Stimulated activated CD4-positive, alpha-beta T cell treated with anti-CD3 and anti-CD28 coated beads, Interleukin-2, amount 100 ng/mL, for 4 hours (primary cell): ENCODE data around the gene SLC22A1.
"Not testable (repeated sequence)": the region's sequence is repeated elsewhere in the genome, so short reads cannot be mapped to it uniquely, and the experiment has no call there.

Source experiments
- DNase-seq: peaks from one replicate; pipeline ENCODE4 v3.0.0-alpha.2; 2020; ENCODE audit warnings: low read depth

Gene SLC22A1

GRCh38 chr6:160093946-160094345 lies 27.7 kb upstream of the SLC22A1 start:
- no peak for DNase-seq

- DNase-seq = no peak
These were observed 26.3 kb upstream of the SLC22A1 start for GRCh38 chr6:160095146-160095845.

GRCh38 chr6:160101277-160102205 lies 20.1 kb upstream of the SLC22A1 start:
- no peak for DNase-seq

- DNase-seq = no peak
These were observed 19.2 kb upstream of the SLC22A1 start for GRCh38 chr6:160102399-160102798.

GRCh38 chr6:160102956-160103824 lies 18.4 kb upstream of the SLC22A1 start:
- DNase-seq = no peak

- DNase-seq = no peak
These were observed 17.9 kb upstream of the SLC22A1 start for GRCh38 chr6:160103825-160104100.

DNA sequence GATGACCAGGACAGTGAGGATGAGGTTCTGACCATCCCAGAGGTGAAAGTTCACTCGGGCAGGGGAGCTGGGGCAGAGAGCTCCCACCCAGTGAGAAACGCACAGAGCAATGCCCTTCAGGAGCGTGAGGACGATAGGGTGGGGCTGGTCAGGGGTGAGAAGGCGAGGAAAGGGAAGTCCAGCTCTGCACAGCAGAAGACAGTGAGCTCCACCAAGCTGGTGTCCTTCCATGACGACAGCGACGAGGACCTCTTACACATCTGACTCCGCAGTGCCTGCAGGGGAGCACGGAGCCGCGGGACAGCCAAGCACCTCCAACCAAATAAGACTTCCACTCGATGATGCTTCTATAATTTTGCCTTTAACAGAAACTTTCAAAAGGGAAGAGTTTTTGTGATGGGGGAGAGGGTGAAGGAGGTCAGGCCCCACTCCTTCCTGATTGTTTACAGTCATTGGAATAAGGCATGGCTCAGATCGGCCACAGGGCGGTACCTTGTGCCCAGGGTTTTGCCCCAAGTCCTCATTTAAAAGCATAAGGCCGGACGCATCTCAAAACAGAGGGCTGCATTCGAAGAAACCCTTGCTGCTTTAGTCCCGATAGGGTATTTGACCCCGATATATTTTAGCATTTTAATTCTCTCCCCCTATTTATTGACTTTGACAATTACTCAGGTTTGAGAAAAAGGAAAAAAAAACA lies 16.6 kb upstream of the SLC22A1 start:
- no peak for DNase-seq

- no peak for DNase-seq
These were observed 15.6 kb upstream of the SLC22A1 start for GRCh38 chr6:160106010-160106409.

- no peak for DNase-seq
These were observed 14.9 kb upstream of the SLC22A1 start for GRCh38 chr6:160106701-160107100.

GRCh38 chr6:160108077-160108476 lies 13.5 kb upstream of the SLC22A1 start:
- DNase-seq = no peak

DNA sequence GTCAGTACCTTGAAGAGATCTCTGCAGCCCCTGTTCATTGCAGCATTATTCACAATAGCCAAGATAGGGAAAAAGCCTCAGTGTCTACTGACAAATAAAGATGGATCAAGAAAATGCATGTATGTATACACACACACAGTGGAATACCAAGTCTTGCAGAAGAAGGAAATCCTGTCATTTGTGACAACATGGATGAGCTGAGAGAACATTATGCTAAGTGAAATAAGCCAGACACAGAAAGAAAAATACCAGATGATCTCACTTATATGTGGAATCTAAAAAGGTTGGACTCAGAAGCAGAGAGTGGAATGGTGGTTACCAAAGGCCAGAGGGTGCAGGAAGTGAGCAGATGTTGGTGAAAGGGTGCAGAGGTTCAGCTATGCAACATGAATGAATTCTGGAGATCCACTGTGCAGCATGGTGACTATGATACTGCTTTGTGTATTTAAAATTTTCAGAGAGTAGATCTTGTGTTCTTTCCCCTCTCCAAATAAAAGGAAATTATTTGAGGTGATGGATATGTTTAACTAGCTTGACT lies 11.0 kb upstream of the SLC22A1 start:
- no peak for DNase-seq

DNA sequence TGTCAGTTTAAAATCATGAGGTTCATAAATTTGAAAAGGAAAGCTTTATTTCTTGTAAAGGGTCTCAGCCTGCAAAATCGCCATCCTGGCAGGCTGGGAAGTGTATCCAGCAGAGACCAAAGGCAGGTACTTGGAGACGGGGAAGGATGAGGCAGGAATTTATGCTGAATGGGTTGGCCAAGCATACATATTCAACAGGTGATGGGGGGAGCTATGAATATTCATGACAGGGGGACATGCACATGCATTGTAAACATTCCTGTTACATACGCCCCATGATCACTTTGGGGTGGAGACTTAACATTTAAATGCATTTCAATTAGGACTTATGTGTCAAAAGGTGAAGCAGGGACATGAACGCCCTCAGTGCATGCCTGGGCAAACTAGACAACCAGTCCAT lies 9.8 kb upstream of the SLC22A1 start:
- no peak for DNase-seq

- DNase-seq = no peak
These were observed 8.9 kb upstream of the SLC22A1 start for GRCh38 chr6:160112628-160113299.

DNA sequence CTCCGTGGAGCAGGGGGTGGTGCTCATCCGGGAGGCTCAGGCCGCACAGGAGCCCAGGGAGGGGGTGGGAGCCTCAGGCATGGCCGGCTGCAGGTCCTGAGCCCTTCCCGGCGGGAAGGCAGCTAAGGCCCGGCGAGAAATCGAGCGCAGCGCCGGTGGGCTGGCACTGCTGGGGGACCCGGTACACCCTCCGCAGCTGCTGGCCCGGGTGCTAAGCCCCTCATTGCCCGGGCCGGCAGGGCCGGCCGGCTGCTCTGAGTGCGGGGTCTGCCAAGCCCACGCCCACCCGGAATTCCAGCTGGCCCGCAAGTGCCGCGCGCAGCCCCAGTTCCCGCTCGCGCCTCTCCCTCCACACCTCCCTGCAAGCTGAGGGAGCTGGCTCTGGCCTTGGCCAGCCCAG lies 7.1 kb upstream of the SLC22A1 start:
- DNase-seq = not testable (repeated sequence)

DNA sequence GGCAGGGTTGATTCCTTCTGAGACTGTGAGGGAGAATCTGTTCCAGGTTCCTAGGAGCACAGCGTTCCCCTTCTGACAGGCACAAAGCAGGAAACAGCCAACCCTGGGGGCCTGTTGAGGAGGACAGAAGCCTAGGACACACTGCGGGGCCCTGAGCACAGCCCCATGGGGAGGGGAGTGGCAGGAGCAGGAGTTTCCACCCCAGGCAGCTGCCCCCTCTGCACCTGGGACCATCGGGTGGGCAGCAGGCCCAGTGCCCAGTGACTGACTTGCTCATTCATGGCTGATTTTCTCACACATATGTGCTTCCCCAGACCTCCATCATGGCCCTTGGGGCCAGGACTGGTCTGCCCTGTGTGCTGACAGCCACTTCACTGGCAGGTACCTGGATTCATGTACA lies 6.2 kb upstream of the SLC22A1 start:
- DNase-seq = no peak

GRCh38 chr6:160116411-160116810 lies 5.2 kb upstream of the SLC22A1 start:
- DNase-seq = no peak

DNA sequence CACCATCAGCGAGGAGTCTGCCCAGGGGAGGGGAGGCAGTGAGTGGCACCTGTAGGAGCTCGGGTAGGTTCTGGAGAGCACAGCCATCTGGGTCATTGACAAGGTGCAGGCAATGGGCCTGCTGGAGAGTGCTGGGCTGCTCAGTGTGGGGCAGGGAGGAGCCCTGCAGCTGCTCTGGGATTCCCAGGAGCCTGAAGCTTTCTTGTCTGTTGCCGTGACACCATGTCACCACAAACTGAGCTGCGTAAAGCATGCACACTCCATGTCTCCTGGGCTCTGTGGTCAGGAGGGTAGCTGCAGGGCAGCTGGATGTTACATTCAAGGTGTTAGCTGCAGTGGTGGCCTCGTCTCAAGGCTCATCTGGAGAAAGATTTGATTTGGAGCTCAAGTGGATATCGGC lies 4.5 kb upstream of the SLC22A1 start:
- DNase-seq = no peak

GRCh38 chr6:160118620-160119229 lies 2.9 kb upstream of the SLC22A1 start:
- DNase-seq = no peak

- no peak for DNase-seq
These were observed 1.5 kb upstream of the SLC22A1 start for GRCh38 chr6:160120087-160120486.

GRCh38 chr6:160121981-160122380 lies 366 bp downstream of the SLC22A1 start:
- no peak for DNase-seq

DNA sequence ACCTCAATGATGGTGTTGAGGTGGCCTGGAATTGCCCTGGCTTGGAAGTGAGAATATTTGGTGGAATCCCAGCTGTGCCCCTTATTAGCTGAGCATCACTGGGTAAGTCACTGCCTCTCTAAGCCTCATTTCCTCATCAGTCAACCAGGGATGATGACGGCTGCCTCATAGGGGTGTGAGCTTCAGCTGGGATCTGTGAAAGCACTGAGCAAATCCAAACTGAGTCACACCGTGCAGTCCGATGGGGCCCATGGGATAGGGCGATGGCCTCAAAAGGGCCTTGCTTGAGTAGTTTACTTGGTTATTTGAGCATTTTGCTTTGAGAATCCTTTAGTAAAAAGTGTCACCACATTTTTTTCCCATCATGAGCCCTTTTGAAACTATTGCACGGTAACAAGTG lies 1.1 kb downstream of the SLC22A1 start:
- no peak for DNase-seq
